HEK293 (cell line): Measurements from ENCODE around the gene LYPLAL1.

Experiments
- CTCF ChIA-PET: fragments of 350-600 bp; formaldehyde crosslinking; extraction: SDS; loops from one replicate; lab custom pipeline; 2021; ENCODE audit warnings: antibody characterized with exemption; lab: Yijun Ruan, JAX
- POLR2A ChIA-PET: fragments of 300-600 bp; formaldehyde crosslinking; extraction: SDS; loops from one replicate; lab custom pipeline; 2020; ENCODE audit warnings: antibody characterized with exemption, inconsistent platforms; lab: Yijun Ruan, JAX
- H3K27ac ChIP-seq: fragments of 200-500 bp; sonication (Bioruptor generic); 2 replicates; pipeline ENCODE4 v1.5.1; 2014; ENCODE audit warnings: low read depth, low read length, control low read depth, inconsistent platforms; ENCODE audit errors: extremely low read depth
- H3K36me3 ChIP-seq, 2 experiments: fragments of 200-500 bp in 1 of 2; sonication (Bioruptor generic) in 1 of 2; 1 replicate in 1 of 2; 2 replicates in 1 of 2; pipeline ENCODE4 v1.5.1; 2014 to 2017; ENCODE audit warnings: inconsistent platforms in 2 of 2, low read length in 2 of 2; ENCODE audit not compliant: control insufficient read depth in 2 of 2, insufficient read depth in 1 of 2
- H3K4me1 ChIP-seq: fragments of 200-500 bp; sonication (Bioruptor generic); 2 replicates; pipeline ENCODE4 v1.5.1; 2014; ENCODE audit warnings: mild to moderate bottlenecking, low read length, inconsistent platforms; ENCODE audit not compliant: control insufficient read depth, insufficient read depth
- H3K4me3 ChIP-seq: 2 replicates; pipeline ENCODE4 v1.5.1; 2011; ENCODE audit warnings: low read depth, mild to moderate bottlenecking, control low read depth, low read length, moderate library complexity
- H3K9me3 ChIP-seq: fragments of 200-500 bp; sonication (Bioruptor generic); 2 replicates; pipeline ENCODE4 v1.5.1; 2014; ENCODE audit warnings: low read depth, low read length, inconsistent platforms; ENCODE audit not compliant: control insufficient read depth, insufficient read depth
- GLIS2 ChIP-seq: fragments of 450-650 bp; formaldehyde crosslinking; IDR thresholded peaks from 2 replicates; pipeline ENCODE4 v1.5.1; 2016; ENCODE audit warnings: missing biosample characterization, missing genetic modification characterization
- KLF16 ChIP-seq: fragments of 450-650 bp; formaldehyde crosslinking; IDR thresholded peaks from 2 replicates; pipeline ENCODE4 v1.5.1; 2017; ENCODE audit warnings: missing biosample characterization, missing genetic modification characterization
- SP3 ChIP-seq: fragments of 450-650 bp; formaldehyde crosslinking; IDR thresholded peaks from 2 replicates; pipeline ENCODE4 v1.5.1; 2016; ENCODE audit warnings: missing biosample characterization, missing genetic modification characterization
- WT1 ChIP-seq: fragments of 450-650 bp; formaldehyde crosslinking; IDR thresholded peaks from 2 replicates; pipeline ENCODE4 v1.5.1; 2016; ENCODE audit warnings: missing biosample characterization, missing genetic modification characterization
- ZBTB48 ChIP-seq: fragments of 450-650 bp; formaldehyde crosslinking; IDR thresholded peaks from 2 replicates; pipeline ENCODE4 v1.5.1; 2016; ENCODE audit warnings: missing biosample characterization, missing genetic modification characterization
- ZFHX2 ChIP-seq: fragments of 450-650 bp; formaldehyde crosslinking; conservative IDR thresholded peaks from 2 replicates; pipeline ENCODE4 v1.5.1; 2016; ENCODE audit warnings: missing biosample characterization, missing genetic modification characterization
- ZFP37 ChIP-seq: fragments of 450-650 bp; formaldehyde crosslinking; IDR thresholded peaks from 2 replicates; pipeline ENCODE4 v1.5.1; 2016; ENCODE audit warnings: missing biosample characterization, missing genetic modification characterization
- ZNF2 ChIP-seq: fragments of 450-650 bp; formaldehyde crosslinking; IDR thresholded peaks from 2 replicates; pipeline ENCODE4 v1.5.1; 2016; ENCODE audit warnings: missing biosample characterization, missing genetic modification characterization
- ZNF24 ChIP-seq: fragments of 450-650 bp; formaldehyde crosslinking; IDR thresholded peaks from 2 replicates; pipeline ENCODE4 v1.5.1; 2016; ENCODE audit warnings: missing biosample characterization, missing genetic modification characterization
- ZNF280C ChIP-seq: fragments of 450-650 bp; formaldehyde crosslinking; IDR thresholded peaks from 2 replicates; pipeline ENCODE4 v1.5.1; 2016; ENCODE audit warnings: missing biosample characterization, missing genetic modification characterization
- ZNF302 ChIP-seq: fragments of 450-650 bp; formaldehyde crosslinking; IDR thresholded peaks from 2 replicates; pipeline ENCODE4 v1.5.1; 2016; ENCODE audit warnings: missing biosample characterization, missing genetic modification characterization, low read depth
- ZNF580 ChIP-seq: fragments of 450-650 bp; formaldehyde crosslinking; IDR thresholded peaks from 2 replicates; pipeline ENCODE4 v1.5.1; 2016; ENCODE audit warnings: missing biosample characterization, missing genetic modification characterization
- ZNF626 ChIP-seq: fragments of 450-650 bp; sonication (Bioruptor Pico); formaldehyde crosslinking; IDR thresholded peaks from 2 replicates; pipeline ENCODE4 v1.5.1; 2018; ENCODE audit warnings: missing biosample characterization, missing genetic modification characterization, inconsistent platforms
- ZNF768 ChIP-seq: fragments of 450-650 bp; formaldehyde crosslinking; IDR thresholded peaks from 2 replicates; pipeline ENCODE4 v1.5.1; 2018; ENCODE audit warnings: missing biosample characterization, mild to moderate bottlenecking, missing genetic modification characterization
- ZNF777 ChIP-seq: fragments of 450-650 bp; formaldehyde crosslinking; IDR thresholded peaks from 2 replicates; pipeline ENCODE4 v1.5.1; 2017; ENCODE audit warnings: missing biosample characterization, missing genetic modification characterization, borderline replicate concordance
- TF ChIP-seq, protein P1 (sequence below): sonication (generic); formaldehyde crosslinking; IDR thresholded peaks from 2 replicates; pipeline ENCODE4 v1.8.1; 2022; ENCODE audit warnings: mild to moderate bottlenecking, moderate library complexity, missing genetic modification reagents
- TF ChIP-seq, protein P2 (sequence below): fragments of 450-650 bp; formaldehyde crosslinking; IDR thresholded peaks from 2 replicates; pipeline ENCODE4 v1.5.1; 2016; ENCODE audit warnings: missing biosample characterization, missing genetic modification characterization, borderline replicate concordance
- TF ChIP-seq, protein P3 (sequence below): fragments of 450-650 bp; IDR thresholded peaks from 2 replicates; pipeline ENCODE4 v1.5.1; 2018; ENCODE audit warnings: missing biosample characterization, mild to moderate bottlenecking, missing genetic modification characterization
- TF ChIP-seq, protein P4 (sequence below): fragments of 450-650 bp; formaldehyde crosslinking; IDR thresholded peaks from 2 replicates; pipeline ENCODE4 v1.5.1; 2016; ENCODE audit warnings: missing biosample characterization, missing genetic modification characterization

The LYPLAL1 gene

GRCh38 chr1:219173758-219174459, at the start of gene LYPLAL1 (continued):
- TF ChIP-seq, protein P1, sequence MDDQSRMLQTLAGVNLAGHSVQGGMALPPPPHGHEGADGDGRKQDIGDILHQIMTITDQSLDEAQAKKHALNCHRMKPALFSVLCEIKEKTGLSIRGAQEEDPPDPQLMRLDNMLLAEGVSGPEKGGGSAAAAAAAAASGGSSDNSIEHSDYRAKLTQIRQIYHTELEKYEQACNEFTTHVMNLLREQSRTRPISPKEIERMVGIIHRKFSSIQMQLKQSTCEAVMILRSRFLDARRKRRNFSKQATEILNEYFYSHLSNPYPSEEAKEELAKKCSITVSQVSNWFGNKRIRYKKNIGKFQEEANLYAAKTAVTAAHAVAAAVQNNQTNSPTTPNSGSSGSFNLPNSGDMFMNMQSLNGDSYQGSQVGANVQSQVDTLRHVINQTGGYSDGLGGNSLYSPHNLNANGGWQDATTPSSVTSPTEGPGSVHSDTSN (CRISPR knock-in tag), result peak; percentile 86; the same call in 1 of the 2 replicates
- TF ChIP-seq ZNF280C (tag by site-specific recombination), result no peak
- TF ChIP-seq GLIS2 (tag by site-specific recombination), result peak; percentile 89
- TF ChIP-seq ZNF24 (tag by site-specific recombination), result peak; percentile 63; the same call in 1 of the 2 replicates
- peak; percentile 52; the same call in 1 of the 2 replicates for TF ChIP-seq ZFP37 (tag by site-specific recombination)
- TF ChIP-seq ZNF626 (tag by site-specific recombination), result no peak
- TF ChIP-seq, protein P2, sequence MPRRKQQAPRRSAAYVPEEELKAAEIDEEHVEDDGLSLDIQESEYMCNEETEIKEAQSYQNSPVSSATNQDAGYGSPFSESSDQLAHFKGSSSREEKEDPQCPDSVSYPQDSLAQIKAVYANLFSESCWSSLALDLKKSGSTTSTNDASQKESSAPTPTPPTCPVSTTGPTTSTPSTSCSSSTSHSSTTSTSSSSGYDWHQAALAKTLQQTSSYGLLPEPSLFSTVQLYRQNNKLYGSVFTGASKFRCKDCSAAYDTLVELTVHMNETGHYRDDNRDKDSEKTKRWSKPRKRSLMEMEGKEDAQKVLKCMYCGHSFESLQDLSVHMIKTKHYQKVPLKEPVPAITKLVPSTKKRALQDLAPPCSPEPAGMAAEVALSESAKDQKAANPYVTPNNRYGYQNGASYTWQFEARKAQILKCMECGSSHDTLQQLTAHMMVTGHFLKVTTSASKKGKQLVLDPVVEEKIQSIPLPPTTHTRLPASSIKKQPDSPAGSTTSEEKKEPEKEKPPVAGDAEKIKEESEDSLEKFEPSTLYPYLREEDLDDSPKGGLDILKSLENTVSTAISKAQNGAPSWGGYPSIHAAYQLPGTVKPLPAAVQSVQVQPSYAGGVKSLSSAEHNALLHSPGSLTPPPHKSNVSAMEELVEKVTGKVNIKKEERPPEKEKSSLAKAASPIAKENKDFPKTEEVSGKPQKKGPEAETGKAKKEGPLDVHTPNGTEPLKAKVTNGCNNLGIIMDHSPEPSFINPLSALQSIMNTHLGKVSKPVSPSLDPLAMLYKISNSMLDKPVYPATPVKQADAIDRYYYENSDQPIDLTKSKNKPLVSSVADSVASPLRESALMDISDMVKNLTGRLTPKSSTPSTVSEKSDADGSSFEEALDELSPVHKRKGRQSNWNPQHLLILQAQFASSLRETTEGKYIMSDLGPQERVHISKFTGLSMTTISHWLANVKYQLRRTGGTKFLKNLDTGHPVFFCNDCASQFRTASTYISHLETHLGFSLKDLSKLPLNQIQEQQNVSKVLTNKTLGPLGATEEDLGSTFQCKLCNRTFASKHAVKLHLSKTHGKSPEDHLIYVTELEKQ, result no peak
- TF ChIP-seq ZNF580 (tag by site-specific recombination), result peak; percentile 63; the same call in 1 of the 2 replicates
- TF ChIP-seq, protein P3, sequence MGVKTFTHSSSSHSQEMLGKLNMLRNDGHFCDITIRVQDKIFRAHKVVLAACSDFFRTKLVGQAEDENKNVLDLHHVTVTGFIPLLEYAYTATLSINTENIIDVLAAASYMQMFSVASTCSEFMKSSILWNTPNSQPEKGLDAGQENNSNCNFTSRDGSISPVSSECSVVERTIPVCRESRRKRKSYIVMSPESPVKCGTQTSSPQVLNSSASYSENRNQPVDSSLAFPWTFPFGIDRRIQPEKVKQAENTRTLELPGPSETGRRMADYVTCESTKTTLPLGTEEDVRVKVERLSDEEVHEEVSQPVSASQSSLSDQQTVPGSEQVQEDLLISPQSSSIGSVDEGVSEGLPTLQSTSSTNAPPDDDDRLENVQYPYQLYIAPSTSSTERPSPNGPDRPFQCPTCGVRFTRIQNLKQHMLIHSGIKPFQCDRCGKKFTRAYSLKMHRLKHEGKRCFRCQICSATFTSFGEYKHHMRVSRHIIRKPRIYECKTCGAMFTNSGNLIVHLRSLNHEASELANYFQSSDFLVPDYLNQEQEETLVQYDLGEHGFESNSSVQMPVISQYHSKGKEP (tag by site-specific recombination), result no peak
- TF ChIP-seq, protein P4, sequence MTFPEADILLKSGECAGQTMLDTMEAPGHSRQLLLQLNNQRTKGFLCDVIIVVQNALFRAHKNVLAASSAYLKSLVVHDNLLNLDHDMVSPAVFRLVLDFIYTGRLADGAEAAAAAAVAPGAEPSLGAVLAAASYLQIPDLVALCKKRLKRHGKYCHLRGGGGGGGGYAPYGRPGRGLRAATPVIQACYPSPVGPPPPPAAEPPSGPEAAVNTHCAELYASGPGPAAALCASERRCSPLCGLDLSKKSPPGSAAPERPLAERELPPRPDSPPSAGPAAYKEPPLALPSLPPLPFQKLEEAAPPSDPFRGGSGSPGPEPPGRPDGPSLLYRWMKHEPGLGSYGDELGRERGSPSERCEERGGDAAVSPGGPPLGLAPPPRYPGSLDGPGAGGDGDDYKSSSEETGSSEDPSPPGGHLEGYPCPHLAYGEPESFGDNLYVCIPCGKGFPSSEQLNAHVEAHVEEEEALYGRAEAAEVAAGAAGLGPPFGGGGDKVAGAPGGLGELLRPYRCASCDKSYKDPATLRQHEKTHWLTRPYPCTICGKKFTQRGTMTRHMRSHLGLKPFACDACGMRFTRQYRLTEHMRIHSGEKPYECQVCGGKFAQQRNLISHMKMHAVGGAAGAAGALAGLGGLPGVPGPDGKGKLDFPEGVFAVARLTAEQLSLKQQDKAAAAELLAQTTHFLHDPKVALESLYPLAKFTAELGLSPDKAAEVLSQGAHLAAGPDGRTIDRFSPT (tag by site-specific recombination), result peak; percentile 94
- TF ChIP-seq WT1 (tag by site-specific recombination), result peak; percentile 47; the same call in 1 of the 2 replicates
- TF ChIP-seq KLF16 (tag by site-specific recombination), result peak; percentile 96
- peak; percentile 89 for TF ChIP-seq ZNF2
- peak; percentile 66 for TF ChIP-seq ZFHX2 (tag by site-specific recombination)

DNA sequence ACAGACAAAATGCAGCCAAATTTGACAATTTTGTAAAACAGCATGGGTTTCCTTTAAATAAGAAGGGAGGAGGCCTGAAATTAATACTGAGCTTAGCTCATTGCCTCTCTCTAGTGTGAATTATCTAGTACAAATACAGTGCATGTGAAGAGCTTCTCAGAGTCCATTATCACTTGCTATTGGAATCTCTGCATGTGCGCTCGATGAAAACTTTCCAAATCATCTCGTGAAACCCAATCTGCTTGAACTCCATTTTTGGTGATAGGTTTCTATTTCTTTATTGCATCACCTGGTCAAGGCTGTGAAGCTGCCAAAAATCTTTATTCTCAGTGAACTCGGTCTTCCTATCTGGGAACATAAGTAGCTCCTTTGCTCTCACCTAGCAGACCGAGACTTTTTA, 49.5 kb upstream of the LYPLAL1 start:
- ChIA-PET CTCF (interaction anchor here (0.7 kb wide), 2 partner anchors 634 to 1650 kb away, joined by 3 read pairs; no protein-coding TSS in a partner anchor), POLR2A (no interaction called here)
- Histone ChIP-seq H3K9me3 (no peaks in the 10 kb centered on the region), H3K4me1 (no peaks in the 10 kb centered on the region), H3K4me3 (no peak overlapping the region), H3K27ac (no peak overlapping the region), H3K36me3 (no peaks in the 10 kb centered on the region)
- TF ChIP-seq, protein P2, result no peak
- no peak for TF ChIP-seq ZNF777 (tag by site-specific recombination)
- TF ChIP-seq SP3 (tag by site-specific recombination), result no peak
- TF ChIP-seq ZNF302 (tag by site-specific recombination), result no peak
- TF ChIP-seq GLIS2 (tag by site-specific recombination), result no peak
- no peak for TF ChIP-seq ZBTB48 (tag by site-specific recombination)
- no peak for TF ChIP-seq ZNF768
